Measurements from ENCODE around the gene ATG101. TPM values are rescaled to one million over a fixed set of nuclear protein-coding genes. Genes with fewer than 3 reads are reported as not detected.

Gene ATG101, protein sequence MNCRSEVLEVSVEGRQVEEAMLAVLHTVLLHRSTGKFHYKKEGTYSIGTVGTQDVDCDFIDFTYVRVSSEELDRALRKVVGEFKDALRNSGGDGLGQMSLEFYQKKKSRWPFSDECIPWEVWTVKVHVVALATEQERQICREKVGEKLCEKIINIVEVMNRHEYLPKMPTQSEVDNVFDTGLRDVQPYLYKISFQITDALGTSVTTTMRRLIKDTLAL
- total RNA-seq, result 10 to 100 TPM; 24.9 to 48.7 (median 28.9) TPM
- polyA plus RNA-seq, result 10 to 100 TPM; 13.6 to 26.2 TPM
- long read RNA-seq, donor 1, transcript ATG101-207 (4 exons, 846 nt), result minor isoform, 15 of 225 reads
- long read RNA-seq, donor 1, transcript ATG101-201 (4 exons, 1,439 nt), result major isoform, 194 of 225 reads
- long read RNA-seq, donor 1, partial matches to known transcripts, result 7 of 225 reads
- long read RNA-seq, donor 1, other reads (novel, unspliced or antisense), result 9 of 225 reads
- long read RNA-seq, donor 2, transcript ATG101-201 (4 exons, 1,439 nt), result major isoform, 25 of 33 reads
- long read RNA-seq, donor 2, transcript ATG101-207 (4 exons, 846 nt), result minor isoform, 7 of 33 reads
- long read RNA-seq, donor 2, partial matches to known transcripts, result 0 of 33 reads
- long read RNA-seq, donor 2, other reads (novel, unspliced or antisense), result 0 of 33 reads
- long read RNA-seq, donor 3, transcript ATG101-207 (4 exons, 846 nt), result minor isoform, 7 of 59 reads
- long read RNA-seq, donor 3, transcript ATG101-201 (4 exons, 1,439 nt), result major isoform, 44 of 59 reads
- long read RNA-seq, donor 3, partial matches to known transcripts, result 3 of 59 reads
- long read RNA-seq, donor 3, other reads (novel, unspliced or antisense), result 5 of 59 reads

DNA sequence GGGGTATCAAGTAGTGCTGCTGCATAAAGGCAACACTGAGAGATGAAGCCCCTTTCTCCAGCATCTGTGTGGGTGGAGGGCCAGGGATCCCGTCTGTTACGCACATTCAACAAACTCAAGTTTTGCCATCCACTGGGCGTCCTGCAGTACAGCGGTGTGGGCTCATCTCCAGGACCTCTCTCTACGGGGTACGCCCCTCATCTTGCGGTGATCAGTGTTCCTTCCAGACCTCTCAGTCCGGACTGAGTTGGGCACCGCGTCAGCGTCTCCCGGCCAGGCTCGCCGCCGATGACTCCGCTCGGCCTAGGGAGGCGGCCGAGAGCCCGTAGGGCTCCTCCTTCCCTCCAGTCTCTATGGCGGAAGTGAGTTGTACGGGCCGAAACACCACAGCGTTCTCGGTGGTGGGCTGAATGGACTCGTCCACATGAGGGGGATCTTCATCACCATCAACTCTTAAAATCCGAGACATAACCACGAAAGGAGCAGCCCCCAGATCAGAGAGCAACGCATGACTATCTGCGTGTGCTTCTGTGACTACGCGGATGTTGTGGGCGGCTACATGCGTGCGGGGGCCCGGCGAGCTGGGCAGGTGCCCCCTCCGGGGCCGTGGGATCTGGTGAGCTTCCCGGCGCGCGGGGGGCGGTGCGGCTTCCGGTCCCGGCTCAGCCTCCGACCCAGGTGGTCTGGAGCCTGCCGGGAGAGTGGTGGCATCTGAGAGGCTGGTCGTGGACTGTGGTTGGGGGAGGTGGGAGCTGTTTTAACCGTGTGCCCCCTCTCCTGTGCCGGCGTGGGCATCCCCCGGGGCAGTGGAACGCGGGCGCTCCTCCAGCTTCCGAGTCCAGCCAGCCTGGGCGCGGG, at the start of gene ATG101:
ATG101 (plus strand) TSS at position 652 of the 858 bp plus-strand sequence. CDS start 3,673 bp downstream, outside the sequence.
- Histone ChIP-seq H3K27ac (peak within 1 kb of the TSS; percentile 50 to 82), H3K9me3 (no peaks in the 10 kb centered on the region), H3K4me3 (peak within 1 kb of the TSS; percentile 61), H3K27me3 (no peaks in the 10 kb centered on the region), H3K36me3 (no peaks in the 10 kb centered on the region), H3K4me1 (ENCODE audit: insufficient read depth) (peaks cover 7% of the 10 kb centered on the region)
- TF ChIP-seq EP300 (IDR thresholded peaks at IDR 0.05) (no peak), POLR2A (IDR thresholded peaks at IDR 0.05) (peak; percentile 77)
- TF ChIP-seq, protein P1, sequence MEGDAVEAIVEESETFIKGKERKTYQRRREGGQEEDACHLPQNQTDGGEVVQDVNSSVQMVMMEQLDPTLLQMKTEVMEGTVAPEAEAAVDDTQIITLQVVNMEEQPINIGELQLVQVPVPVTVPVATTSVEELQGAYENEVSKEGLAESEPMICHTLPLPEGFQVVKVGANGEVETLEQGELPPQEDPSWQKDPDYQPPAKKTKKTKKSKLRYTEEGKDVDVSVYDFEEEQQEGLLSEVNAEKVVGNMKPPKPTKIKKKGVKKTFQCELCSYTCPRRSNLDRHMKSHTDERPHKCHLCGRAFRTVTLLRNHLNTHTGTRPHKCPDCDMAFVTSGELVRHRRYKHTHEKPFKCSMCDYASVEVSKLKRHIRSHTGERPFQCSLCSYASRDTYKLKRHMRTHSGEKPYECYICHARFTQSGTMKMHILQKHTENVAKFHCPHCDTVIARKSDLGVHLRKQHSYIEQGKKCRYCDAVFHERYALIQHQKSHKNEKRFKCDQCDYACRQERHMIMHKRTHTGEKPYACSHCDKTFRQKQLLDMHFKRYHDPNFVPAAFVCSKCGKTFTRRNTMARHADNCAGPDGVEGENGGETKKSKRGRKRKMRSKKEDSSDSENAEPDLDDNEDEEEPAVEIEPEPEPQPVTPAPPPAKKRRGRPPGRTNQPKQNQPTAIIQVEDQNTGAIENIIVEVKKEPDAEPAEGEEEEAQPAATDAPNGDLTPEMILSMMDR (IDR thresholded peaks at IDR 0.05), result peak; percentile 63 to 83 (median 68)
- 0 to 1% (median 0%) methylated on average over 51 to 60 of the region's 60 CpGs for WGBS, 3 donors
- intact Hi-C loops (cut with DNase I), result loop anchor here in 1 of 4 donors (5.0 kb wide), 1 partner anchor 42 kb away; no protein-coding TSS in a partner anchor
- peak; percentile 89 to 92 (median 90) for DNase-seq

DNA sequence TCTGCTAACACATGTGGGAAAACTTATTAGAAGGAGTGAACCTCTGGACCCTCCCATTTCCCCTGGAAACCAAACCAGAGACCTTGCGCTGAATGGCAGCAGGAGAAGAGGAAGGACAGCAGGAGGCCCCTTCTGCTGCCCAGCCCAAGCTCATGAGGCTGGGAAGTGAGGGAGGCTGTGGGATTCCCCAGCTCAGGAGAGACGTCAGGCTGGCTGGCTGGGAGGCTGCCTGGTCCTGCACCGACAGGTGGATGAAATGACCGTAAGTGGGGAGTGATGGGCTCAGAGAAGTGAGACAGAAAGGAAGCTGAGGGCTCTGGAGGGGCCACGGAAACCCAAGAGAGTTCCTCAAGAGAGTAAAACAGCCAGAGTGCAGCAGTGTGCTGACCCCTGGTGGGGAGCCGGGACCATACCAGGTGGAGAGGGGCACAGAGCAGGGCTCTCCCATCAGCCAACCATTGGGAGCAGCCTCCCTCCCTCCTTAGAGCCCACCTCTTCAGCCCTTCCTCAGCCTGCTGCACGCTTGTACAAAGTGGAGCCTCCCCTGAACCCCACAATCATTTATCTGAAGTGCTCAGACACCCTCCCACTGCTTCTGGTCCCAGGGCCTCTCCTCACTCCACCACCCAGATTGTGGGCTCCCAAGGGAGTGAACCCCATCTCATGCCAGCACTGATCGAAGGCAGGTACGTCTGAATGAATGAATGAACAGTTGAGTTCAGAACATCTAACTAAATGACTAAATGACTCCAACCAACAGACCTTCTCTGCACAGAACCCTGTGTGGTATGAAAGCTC, 49.0 kb upstream of the ATG101 start:
- peak in 2 of 5 donors; percentile 65 to 74 for DNase-seq
- H3K9me3 ChIP-seq, result no peaks in the 10 kb centered on the region
- H3K4me1 ChIP-seq (ENCODE audit: insufficient read depth), result peaks cover 2% of the 10 kb centered on the region
- no peak for TF ChIP-seq EP300 (IDR thresholded peaks at IDR 0.05)
- TF ChIP-seq, protein P1 (IDR thresholded peaks at IDR 0.05), result peak; percentile 17 to 67 (median 52)
- no peak for TF ChIP-seq POLR2A (IDR thresholded peaks at IDR 0.05)
- no peaks in the 10 kb centered on the region for H3K36me3 ChIP-seq
- 36 to 44% (median 44%) methylated on average over 9 of the region's 9 CpGs for WGBS, 3 donors
- H3K4me3 ChIP-seq, result no peak overlapping the region
- no peak overlapping the region for H3K27ac ChIP-seq
- intact Hi-C loops (cut with DNase I), result no loop called here
- H3K27me3 ChIP-seq, result no peaks in the 10 kb centered on the region

DNA sequence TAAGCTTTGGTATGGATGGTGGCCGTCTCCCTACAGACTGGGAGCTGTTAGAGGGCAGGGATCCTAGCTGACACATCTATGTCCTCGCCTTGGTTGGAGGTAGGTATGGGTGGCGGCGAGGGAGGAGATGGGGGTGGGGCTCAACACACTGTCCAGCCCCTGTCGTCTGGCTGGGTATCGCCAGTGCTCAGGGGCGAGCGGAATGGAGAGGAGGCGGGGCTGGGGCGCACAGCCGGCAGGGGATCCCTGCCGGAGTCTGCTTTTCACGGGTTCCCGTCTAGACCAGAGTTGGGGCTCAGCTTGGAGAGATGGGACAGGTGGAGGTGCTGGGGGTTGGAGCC, 47.0 kb upstream of the ATG101 start:
- peak overlapping the region; percentile 34 for H3K4me3 ChIP-seq
- WGBS, 3 donors, result 31 to 36% (median 34%) methylated on average over 14 of the region's 14 CpGs
- H3K27ac ChIP-seq, result no peak overlapping the region
- TF ChIP-seq EP300 (IDR thresholded peaks at IDR 0.05), result no peak
- TF ChIP-seq, protein P1 (IDR thresholded peaks at IDR 0.05), result no peak
- H3K4me1 ChIP-seq (ENCODE audit: insufficient read depth), result peaks cover 8% of the 10 kb centered on the region
- H3K27me3 ChIP-seq, result no peaks in the 10 kb centered on the region
- no peaks in the 10 kb centered on the region for H3K9me3 ChIP-seq
- DNase-seq, result peak in 2 of 5 donors; percentile 34 to 43
- intact Hi-C loops (cut with DNase I), result loop anchor here in 2 of 4 donors (2.0 kb wide), 1 partner anchor 20 kb away; no protein-coding TSS in a partner anchor
- no peaks in the 10 kb centered on the region for H3K36me3 ChIP-seq
